ENCODE measurements around the gene LRTM2.

LRTM2 gene

DNA sequence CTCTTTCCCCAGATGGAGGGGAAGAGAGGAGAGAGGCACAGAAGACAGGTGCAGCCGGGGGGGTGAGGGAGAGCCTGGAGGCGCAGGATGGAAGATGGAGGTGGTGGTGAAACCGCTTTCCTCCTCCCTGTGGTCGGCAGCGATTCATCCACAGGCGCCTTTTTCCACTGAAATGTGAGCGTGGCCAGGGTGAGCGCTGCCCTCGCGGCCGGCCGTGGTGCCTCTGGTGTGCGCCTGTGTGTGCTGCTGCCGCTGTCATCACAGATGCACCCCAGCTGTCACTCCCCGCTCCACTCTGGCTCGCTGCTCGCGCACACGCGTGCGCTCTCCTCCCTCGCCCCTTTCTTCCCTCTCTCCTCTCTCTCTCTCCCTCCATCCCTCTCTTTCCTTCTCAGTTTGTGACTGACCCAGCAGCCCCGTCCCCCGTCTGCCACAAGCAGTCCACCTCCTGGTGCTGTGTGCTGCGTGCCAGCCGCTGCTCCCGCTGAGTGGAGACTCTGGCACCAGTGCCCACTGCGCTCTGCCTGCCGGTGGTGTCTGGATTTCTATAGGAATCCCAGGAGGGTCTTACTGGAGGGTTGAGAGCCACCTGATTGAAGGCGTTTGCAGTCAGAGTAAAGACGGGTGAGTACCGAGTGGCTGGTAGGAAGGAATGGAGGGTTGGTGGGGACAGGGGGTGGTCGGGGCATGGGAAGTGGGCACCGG lies at the start of gene LRTM2:
Gene LRTM2, plus strand, starts transcription at position 375 of the 705 bp plus-strand sequence. CDS start 7,584 bp downstream, outside the sequence.
- DNase-seq (ENCODE audit: low spot score): no peak

DNA sequence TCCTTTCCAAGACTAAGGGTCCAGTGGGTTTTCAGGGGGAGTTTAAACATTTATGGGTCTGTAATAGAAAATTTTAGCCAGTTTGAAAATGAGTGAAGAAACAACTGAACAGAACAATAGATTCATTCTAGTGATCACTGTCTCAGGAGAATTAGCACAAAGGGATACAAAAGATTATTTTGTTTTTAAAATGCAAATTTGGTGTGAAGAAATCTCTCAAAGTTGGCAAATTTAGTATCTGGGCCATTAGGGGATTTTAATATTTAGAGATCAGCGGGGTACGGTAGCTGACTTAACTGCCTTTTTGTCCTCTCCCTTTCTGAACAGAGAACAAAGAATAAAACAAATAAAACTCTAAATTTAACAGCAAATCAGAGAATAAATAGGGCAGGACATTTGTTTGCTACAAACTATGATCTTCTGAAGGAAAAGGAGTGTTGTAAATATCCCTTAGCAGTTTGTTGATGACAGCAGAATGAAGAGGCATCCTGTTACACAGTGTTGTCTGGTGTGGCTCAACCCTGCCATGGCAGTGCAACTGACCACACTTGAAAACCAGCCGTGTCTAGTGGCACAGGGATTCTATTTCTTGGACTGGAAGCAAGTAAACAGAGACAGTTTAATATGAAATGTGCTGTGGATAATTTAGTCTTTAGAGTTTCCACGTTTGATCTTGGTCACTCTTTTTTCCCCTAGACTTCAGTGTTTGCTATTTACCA lies 46.3 kb upstream of the LRTM2 start:
- peak; percentile 58 for DNase-seq (ENCODE audit: low spot score)

DNA sequence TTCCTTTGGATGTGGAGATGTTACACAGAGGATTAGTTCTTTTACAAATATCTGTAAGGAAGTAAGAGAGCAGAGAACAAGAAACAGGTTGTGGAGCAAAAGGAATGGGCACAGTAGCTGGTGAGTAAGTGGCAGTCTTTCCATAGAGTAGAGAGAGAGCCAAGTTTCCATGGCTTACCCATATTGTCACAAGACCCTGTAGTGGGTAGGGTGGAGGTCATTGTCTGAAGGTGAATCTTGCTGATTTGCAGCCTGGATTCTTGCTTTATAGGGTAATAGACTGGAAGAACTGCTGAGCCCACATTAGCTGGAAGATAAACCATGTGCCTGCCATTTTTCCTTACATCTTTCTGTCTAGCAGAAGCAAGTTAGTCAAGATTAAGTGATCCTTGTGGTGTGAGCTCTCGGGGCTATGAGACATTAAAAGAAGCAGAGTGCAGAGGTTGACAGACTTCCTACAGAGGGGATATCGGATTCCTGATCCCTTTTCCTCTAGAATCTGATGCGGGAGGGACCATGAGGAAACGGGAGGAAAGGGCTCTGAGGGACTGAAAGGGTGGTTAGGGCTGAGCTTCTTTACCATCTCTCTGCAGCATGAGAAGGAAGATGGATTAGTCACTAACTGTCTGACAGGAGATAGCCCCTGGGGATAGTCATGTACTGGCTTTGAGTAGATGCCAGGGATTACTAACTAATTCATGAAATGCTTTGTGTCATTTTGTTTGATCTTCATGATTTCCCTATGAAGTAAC lies 44.0 kb upstream of the LRTM2 start:
- no peak for DNase-seq (ENCODE audit: low spot score)

GRCh38 chr12:1777798-1778197 lies 42.6 kb upstream of the LRTM2 start:
- DNase-seq (ENCODE audit: low spot score): no peak

- no peak for DNase-seq (ENCODE audit: low spot score)
Measured at GRCh38 chr12:1778911-1779310, 41.5 kb upstream of the LRTM2 start.

GRCh38 chr12:1779783-1780182 lies 40.6 kb upstream of the LRTM2 start:
- DNase-seq (ENCODE audit: low spot score): peak; percentile 87

DNA sequence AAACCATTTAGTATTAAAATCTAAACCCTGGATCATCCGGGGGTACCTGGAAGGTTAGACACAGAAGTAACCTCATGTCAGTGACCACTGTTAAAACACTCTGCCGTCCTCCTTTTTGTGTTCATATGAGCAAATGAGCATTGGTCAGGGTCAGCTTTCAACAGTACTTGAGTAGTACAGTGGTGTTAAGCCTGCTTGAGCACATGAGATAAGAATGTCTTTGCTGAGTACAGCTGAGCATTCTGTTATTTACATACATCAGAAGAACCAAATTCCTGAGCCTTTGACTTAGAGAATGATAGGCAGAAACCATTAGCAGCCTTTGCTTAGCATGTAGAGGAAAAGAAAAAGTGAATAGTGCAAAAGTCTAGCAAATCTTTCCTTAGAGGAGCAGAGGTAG lies 38.6 kb upstream of the LRTM2 start:
- no peak for DNase-seq (ENCODE audit: low spot score)

GRCh38 chr12:1782215-1782614 lies 38.1 kb upstream of the LRTM2 start:
- DNase-seq (ENCODE audit: low spot score): no peak

DNA sequence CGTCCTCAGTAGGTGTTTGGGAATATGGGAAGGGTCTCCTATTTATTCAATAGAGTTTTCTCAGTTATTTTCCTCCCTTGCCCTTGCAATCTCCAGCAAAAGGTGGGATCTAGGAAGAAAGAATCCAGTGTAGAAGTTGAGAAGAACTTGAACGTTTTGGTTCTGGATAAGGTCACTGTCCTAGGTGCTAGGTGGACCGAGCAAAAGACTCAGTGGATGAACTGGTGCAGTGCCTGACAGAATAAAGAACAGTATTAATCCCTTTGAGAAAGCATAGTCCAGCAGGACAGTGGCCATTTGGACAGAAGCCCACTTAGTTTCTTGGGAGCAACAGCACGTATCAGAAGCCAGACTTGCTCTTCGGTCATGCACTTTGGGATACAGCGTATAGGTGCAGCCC lies 32.7 kb upstream of the LRTM2 start:
- no peak for DNase-seq (ENCODE audit: low spot score)

- no peak for DNase-seq (ENCODE audit: low spot score)
Measured at GRCh38 chr12:1790444-1790843, 29.9 kb upstream of the LRTM2 start.

- DNase-seq (ENCODE audit: low spot score): peak; percentile 75
Measured at GRCh38 chr12:1791104-1791841, 29.1 kb upstream of the LRTM2 start.

- no peak for DNase-seq (ENCODE audit: low spot score)
Measured at GRCh38 chr12:1792406-1792805, 28.0 kb upstream of the LRTM2 start.

GRCh38 chr12:1793426-1794210 lies 26.7 kb upstream of the LRTM2 start:
- no peak for DNase-seq (ENCODE audit: low spot score)

DNA sequence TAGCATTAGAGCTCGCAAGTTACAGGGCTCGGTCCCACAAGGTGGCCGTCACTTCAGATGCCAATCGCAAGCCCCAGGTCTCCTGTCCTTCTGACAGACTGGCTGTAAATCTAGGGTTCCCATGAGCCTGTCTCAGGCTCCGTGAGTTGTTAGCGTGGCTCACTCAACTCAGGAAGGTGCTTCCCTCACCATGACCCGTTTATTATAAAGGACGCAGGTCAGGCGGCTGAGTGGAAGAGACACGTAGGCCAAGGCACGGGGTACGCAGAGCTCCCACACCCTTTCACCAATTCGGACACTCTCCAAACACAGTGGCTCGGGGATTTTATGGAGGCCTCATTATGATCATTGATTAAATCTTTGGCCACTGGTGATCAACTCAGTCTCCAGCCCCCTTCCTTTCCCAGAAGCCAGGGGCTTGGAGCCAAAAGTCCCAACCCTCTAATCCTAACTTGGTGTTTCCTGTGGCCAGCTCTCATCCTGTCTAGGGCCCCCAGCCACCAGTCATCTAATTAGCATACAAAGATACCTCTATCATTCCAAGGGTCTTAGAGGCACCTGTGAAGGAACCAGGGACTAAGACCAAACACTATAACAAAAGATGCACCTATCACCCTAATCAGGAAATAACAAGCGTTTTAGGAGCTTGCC lies 25.8 kb upstream of the LRTM2 start:
- no peak for DNase-seq (ENCODE audit: low spot score)

DNA sequence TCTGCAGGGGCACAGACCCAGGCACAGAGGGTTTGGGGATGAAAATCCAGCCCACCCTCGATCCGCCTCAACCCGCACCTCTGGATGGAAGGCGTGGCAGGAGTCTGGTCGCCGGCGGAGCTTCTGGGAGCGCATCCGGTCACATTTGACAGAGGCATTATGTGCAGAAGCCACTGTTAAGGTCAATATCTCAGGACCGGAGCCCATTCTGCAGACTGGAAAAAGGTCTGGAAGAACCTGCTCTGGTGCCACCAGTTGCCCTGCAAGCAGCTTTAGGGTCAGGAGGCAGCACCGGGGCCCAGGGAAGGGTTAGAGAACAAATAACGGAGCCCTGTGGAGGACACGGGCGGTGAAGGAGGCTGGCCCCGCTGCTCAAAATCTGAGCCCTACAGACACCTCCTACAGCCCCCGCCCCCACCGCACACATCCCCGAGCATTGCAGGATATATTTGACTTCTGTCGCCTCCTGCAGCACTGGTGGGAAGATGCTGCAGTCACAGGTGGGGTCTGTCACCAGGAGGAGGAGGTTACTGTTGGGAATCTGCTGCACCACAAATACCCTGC lies 25.1 kb upstream of the LRTM2 start:
- DNase-seq (ENCODE audit: low spot score): no peak

GRCh38 chr12:1795785-1796514 lies 24.4 kb upstream of the LRTM2 start:
- DNase-seq (ENCODE audit: low spot score): peak; percentile 91

GRCh38 chr12:1796515-1797010 lies 23.8 kb upstream of the LRTM2 start:
- no peak for DNase-seq (ENCODE audit: low spot score)

GRCh38 chr12:1797011-1797901 lies 23.1 kb upstream of the LRTM2 start:
- DNase-seq (ENCODE audit: low spot score): no peak
